Nephron (organoid): ENCODE measurements around the gene RAP1GAP2.
A peak's percentile ranks its signal among the peaks of the same experiment; 100 is the strongest.

ENCODE experiments used
- H3K27ac Mint-ChIP-seq, 3 experiments: 2 replicates each; pipeline ENCODE4 v1.8.0; 2020; ENCODE audit warnings: mixed read lengths in 3 of 3, mild to moderate bottlenecking in 2 of 3, moderate library complexity in 1 of 3
- H3K27me3 Mint-ChIP-seq: 2 replicates; pipeline ENCODE4 v1.8.0; 2021; ENCODE audit warnings: low read depth, mild to moderate bottlenecking, moderate library complexity, mixed read lengths
- H3K36me3 Mint-ChIP-seq: 2 replicates; pipeline ENCODE4 v1.8.0; 2020; ENCODE audit warnings: low read depth, mixed read lengths
- H3K4me1 Mint-ChIP-seq: 2 replicates; pipeline ENCODE4 v1.8.0; 2020; ENCODE audit warnings: mixed read lengths
- H3K4me3 Mint-ChIP-seq, 3 experiments: 2 replicates each; pipeline ENCODE4 v1.8.0; 2020; ENCODE audit warnings: mild to moderate bottlenecking in 3 of 3, mixed read lengths in 3 of 3, moderate library complexity in 2 of 3
- H3K9me3 Mint-ChIP-seq: 2 replicates; pipeline ENCODE4 v1.8.0; 2020; ENCODE audit warnings: mixed read lengths
- TF ChIP-seq, protein P1 (sequence below), 3 experiments: fragments of 200-600 bp; sonication (generic); IDR thresholded peaks; one replicate each; pipeline ENCODE4 v1.5.0; 2021; ENCODE audit warnings: antibody characterized with exemption in 3 of 3; ENCODE audit not compliant: unreplicated experiment in 3 of 3

RAP1GAP2 gene

GRCh38 chr17:2852221-2852620 lies 56.0 kb downstream of the RAP1GAP2 start:
- TF ChIP-seq, protein P1, sequence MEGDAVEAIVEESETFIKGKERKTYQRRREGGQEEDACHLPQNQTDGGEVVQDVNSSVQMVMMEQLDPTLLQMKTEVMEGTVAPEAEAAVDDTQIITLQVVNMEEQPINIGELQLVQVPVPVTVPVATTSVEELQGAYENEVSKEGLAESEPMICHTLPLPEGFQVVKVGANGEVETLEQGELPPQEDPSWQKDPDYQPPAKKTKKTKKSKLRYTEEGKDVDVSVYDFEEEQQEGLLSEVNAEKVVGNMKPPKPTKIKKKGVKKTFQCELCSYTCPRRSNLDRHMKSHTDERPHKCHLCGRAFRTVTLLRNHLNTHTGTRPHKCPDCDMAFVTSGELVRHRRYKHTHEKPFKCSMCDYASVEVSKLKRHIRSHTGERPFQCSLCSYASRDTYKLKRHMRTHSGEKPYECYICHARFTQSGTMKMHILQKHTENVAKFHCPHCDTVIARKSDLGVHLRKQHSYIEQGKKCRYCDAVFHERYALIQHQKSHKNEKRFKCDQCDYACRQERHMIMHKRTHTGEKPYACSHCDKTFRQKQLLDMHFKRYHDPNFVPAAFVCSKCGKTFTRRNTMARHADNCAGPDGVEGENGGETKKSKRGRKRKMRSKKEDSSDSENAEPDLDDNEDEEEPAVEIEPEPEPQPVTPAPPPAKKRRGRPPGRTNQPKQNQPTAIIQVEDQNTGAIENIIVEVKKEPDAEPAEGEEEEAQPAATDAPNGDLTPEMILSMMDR (IDR thresholded peaks at IDR 0.05; ENCODE audit: unreplicated experiment in 3 of 3): no peak
- no peaks in the 10 kb centered on the region for H3K9me3 Mint-ChIP-seq
- peaks cover 65% of the 10 kb centered on the region for H3K27me3 Mint-ChIP-seq
- H3K27ac Mint-ChIP-seq: peak overlapping the region in 2 of 3 experiments; percentile 60 to 75
- peak overlapping the region; percentile 32 to 73 (median 71) for H3K4me3 Mint-ChIP-seq
- peaks cover 21% of the 10 kb centered on the region for H3K4me1 Mint-ChIP-seq
- H3K36me3 Mint-ChIP-seq: no peaks in the 10 kb centered on the region

GRCh38 chr17:2852729-2853282 lies 56.6 kb downstream of the RAP1GAP2 start:
- peaks cover 71% of the 10 kb centered on the region for H3K27me3 Mint-ChIP-seq
- H3K36me3 Mint-ChIP-seq: no peaks in the 10 kb centered on the region
- H3K4me3 Mint-ChIP-seq: peak overlapping the region; percentile 32 to 73 (median 71)
- H3K4me1 Mint-ChIP-seq: peaks cover 21% of the 10 kb centered on the region
- H3K9me3 Mint-ChIP-seq: no peaks in the 10 kb centered on the region
- TF ChIP-seq, protein P1 (IDR thresholded peaks at IDR 0.05; ENCODE audit: unreplicated experiment in 3 of 3): no peak
- no peak overlapping the region for H3K27ac Mint-ChIP-seq

DNA sequence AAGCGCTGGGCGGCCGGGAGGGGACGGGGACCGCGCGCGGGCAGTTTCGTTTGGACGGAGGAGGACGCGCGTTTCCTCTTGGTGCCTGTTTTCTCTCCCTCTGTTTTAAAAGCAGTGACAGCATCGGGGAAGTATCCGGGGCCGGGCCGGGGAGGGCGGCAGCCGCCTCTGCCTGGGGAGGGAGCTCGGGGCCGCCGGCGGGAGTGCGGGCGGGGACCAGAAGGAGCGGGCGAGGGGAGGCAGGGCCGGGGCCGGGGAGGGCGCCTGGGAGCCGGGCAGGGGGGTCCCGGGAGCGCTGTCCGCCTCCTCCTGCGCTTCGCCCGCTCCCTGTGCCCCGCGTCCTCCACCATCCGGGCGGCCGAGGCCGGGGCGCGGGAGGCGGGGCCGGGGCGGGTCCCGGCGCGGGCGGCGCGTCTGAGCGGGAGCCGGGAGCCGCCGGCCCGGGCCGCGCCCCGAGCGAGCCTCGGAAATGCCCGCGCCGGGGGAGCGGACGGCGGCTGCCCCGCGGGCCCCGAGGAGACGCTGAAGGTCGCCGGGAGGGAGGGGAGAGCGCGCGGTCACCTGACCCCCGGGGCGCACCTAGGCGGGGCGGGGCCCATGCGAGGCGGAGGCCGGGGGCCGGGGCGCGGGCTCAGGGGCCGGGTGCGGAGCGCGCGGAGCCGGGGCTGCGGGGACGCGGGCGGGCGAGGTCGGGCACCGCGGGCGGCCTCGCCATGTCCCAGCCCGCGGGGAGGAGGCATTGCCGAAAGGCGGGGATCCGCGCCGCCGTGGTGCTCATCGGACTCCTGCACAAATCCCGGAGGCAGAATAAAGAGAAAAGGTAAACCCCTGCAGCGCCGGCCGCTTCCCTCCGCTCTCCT lies 57.3 kb downstream of the RAP1GAP2 start:
- Mint-ChIP-seq H3K27ac (no peak overlapping the region), H3K27me3 (peaks cover 76% of the 10 kb centered on the region), H3K4me3 (peak overlapping the region; percentile 85 to 92 (median 91)), H3K36me3 (no peaks in the 10 kb centered on the region), H3K4me1 (peaks cover 20% of the 10 kb centered on the region), H3K9me3 (no peaks in the 10 kb centered on the region)
- TF ChIP-seq, protein P1 (IDR thresholded peaks at IDR 0.05; ENCODE audit: unreplicated experiment in 3 of 3): no peak

DNA sequence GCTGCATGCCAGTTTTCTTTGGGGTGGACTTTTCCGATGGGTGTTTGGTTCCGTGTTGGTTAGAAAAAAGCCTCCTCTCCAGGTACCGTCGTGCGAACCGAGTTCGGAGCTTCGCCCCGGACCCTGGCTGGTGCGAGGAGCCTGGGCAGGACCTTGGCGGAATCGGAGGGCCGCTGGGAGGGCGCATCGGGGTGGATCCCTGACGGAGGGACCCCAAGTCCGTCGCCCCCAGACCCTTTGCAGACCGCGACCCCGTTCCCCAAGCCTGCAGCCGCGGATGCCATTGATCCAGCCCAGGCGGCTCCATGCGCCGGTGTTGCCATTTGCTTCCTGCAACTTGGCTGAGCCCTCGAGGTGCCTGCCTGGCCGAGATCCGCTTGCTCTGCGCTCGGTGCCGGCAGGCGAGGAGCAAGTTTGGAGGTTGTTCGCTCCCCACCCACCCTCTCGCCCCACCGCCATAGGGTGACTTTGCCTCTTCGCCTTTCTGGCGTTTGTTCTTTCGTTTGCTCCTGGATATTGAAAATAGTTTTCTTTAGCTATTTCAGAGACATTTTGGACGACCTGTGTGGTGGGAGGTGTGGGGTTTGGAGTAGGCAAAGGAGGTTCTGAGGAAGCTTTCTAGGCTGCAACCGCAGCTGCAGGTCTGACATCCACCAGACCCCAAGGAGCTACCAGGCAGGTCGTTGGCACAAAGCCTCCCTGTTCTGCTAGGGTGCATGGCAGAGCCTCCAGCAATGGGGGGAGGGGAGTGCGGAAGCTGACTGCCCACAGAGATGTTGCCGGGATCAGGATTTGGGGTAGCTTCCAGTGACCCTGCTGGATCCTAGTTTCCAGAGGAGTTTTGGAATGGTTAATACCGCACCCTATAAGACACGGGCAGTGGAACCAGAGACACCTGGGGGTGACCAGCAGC lies 58.2 kb downstream of the RAP1GAP2 start:
- H3K36me3 Mint-ChIP-seq: no peaks in the 10 kb centered on the region
- peaks cover 70% of the 10 kb centered on the region for H3K27me3 Mint-ChIP-seq
- peak overlapping the region; percentile 85 to 92 (median 91) for H3K4me3 Mint-ChIP-seq
- TF ChIP-seq, protein P1 (IDR thresholded peaks at IDR 0.05; ENCODE audit: unreplicated experiment in 3 of 3): no peak
- H3K9me3 Mint-ChIP-seq: no peaks in the 10 kb centered on the region
- H3K27ac Mint-ChIP-seq: peak overlapping the region; percentile 74 to 88 (median 77)
- H3K4me1 Mint-ChIP-seq: peaks cover 15% of the 10 kb centered on the region

DNA sequence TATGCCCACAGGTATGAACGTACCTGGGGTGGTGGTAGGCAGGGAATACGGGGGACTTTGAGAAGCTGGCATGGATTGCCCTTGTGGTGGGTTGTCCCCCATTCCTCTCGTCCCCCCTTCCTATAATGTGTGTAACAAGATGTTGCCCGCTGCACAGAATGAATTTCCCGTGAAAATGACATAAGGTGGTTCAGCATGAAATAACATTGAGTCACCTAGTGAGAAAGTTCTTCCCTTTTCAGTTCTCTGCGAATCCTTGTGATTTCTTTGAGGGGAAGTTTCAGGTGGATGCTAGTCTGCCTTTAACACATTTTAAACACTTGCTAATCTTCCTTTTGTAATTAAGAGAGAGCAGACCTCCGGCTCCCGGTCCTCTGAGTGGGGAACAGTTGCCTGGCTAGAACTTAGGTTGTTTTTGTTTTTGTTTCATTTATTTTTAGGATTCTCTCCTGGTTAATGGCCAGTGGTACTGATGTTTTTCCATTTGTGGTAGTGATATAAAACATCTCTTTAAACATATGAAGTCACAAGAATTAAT lies 58.9 kb downstream of the RAP1GAP2 start:
- TF ChIP-seq, protein P1 (IDR thresholded peaks at IDR 0.05; ENCODE audit: unreplicated experiment in 3 of 3): no peak
- peaks cover 3% of the 10 kb centered on the region for H3K9me3 Mint-ChIP-seq
- H3K4me3 Mint-ChIP-seq: peak overlapping the region; percentile 85 to 92 (median 91)
- H3K36me3 Mint-ChIP-seq: no peaks in the 10 kb centered on the region
- peaks cover 72% of the 10 kb centered on the region for H3K27me3 Mint-ChIP-seq
- H3K4me1 Mint-ChIP-seq: peaks cover 10% of the 10 kb centered on the region
- peak overlapping the region; percentile 74 to 88 (median 77) for H3K27ac Mint-ChIP-seq
